Left hindlimb (tissue), 1 donor: ENCODE data around the gene IGDCC3.
"Not testable (repeated sequence)": the region's sequence is repeated elsewhere in the genome, so short reads cannot be mapped to it uniquely, and the experiment has no call there.

Source experiments
- DNase-seq: peaks from one replicate; pipeline ENCODE4 v3.0.0-alpha.2; 2018

Gene IGDCC3

DNA sequence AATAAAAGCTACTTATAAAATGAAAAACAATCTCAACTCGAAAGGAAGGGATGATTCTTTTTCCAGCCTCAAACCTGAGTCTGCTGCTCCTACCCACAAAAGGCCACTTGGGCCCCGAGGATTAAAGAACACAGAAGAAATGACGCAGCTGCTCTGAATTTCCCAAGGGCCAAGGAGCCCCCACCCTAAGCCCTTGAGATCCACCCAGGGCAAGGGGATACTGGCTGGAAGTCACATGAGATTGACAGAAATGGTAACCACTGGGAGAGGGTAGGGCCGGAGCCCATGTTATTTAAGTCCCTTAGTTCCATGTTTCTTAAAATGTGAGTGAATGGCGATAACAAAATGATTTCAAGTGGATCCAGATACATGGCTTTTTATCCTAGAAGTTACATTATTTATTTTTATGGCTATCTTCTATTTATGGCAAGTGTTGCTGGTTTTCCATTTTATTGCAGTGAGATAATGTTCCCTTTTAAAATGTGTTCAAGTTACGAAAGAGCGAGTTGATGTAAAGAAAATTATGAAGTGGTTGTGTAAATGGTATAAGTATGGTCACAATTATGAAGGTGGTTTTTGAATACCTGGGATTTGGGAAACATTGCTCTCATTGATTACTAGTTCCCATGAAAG is 28.1 kb upstream of the IGDCC3 start:
- peak; percentile 61 for DNase-seq

DNA sequence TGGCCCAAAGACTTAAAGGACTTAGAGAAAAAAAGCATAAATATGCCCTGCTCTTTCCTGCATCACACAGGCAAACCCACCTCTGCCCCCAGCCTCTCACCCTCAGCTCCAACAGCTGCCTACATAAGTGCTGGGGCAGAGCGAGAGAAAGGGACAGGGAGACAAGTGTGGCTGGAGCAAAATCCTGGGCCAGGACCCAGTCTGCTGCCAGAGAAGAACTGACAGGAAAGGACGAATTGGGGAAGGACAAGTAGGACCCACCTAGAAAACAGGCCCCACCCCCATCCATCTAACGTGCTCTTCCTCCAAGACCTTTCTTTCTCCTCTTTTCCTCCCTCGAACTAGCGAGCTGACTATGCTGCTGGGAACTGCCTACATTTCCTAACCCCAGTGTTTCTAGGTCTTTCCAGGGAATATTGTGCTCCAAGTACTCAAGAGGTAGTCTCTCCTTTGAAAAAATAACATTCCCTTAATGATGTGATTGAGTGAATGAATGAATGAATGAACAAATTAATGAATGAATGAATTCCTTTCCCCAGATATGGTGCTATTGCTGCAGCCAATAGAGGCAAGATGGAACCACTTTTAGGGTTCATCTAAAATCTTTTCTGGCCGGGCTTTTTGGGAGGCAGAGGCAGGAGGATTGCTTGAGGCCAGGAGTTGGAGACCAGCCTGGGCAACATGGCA is 26.5 kb upstream of the IGDCC3 start:
- no peak for DNase-seq

DNA sequence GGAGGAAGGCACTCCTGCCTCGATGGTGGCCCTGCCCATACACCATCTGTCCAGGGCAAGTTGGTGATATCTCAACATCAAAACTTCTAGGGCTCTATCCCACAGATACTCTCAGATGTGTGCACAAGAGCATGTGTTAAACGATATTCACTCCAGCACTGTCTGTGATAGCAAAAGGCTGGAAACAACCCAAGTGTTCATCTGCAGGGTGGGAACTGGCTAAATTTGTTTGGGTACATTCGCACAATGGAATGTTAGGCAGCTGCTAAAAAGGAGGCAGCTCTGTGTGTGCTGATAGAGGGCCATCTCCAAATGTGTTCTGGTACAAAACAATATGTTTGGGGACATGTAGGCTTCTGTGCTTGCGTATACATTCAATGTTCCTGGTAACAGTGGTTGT is 25.2 kb upstream of the IGDCC3 start:
- DNase-seq: no peak

DNA sequence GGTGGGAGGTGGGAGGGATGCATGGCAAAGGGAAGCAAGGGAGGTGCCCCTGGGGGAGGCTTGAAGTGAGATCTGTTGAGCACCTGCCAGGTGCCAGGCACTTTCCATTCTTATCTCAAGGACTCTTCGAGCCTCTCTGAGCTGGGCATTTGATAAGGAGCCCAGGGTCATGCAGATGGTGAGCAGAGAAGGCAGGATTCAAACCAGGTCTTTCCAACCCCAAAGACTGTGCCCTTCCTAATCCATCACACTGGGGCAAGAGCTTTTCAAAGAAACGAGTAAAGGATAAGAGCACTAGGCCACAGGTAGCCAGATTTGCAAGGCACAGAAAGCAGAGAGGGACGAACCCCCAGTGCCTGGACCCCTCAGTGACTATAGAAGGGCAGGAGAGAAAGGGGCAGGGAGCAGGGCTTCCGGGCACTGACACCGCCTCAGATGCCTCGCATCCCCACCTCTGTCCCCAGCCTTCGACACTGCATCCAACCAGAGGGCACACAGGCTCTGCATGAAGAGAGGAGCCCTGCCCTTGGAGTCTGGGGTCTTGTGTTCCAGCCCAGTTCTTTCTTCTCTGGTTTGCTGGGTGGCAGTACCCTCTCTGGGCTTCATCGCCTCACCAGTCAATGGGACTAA is 23.9 kb upstream of the IGDCC3 start:
- DNase-seq: no peak

DNA sequence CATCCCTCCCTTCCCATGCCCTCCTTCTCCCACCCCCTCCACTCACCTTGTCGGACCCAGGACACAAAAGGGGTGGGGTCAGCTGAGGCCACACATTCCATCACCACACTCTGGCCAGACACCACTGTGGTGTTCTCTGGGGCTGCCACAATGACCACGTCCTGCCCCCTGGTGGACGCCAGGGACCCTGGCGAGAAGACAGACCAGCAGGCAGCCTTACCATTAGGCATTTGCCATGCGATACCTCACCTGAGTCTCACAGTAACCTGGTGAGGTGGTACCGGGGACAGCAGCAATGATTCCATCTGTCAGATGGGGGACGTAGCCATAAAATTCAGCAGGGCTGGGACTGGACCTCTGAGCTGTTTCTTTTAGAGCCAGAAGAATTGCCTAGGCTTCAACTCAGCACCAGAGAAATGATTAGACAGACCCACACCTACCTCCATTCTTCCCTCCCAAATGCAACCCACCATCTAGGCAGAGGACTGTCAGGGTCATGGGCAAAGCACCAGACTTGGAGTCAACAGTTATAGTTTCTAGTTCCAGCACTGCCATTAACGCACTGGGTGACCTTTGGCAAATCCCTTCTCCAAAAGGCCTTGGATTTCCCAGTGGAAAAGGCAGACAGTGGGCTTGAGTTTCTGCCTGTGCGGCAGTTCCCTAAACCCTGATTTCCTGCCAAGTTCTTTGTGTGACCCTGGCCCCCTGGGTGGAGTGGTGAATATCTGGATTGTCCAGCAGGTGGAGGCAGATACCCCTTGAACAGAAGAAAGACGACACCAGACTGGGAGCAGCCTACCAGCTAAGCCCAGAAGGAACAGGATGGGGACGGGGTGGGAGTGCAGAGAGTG is 23.2 kb upstream of the IGDCC3 start:
- DNase-seq: peak; percentile 81

DNA sequence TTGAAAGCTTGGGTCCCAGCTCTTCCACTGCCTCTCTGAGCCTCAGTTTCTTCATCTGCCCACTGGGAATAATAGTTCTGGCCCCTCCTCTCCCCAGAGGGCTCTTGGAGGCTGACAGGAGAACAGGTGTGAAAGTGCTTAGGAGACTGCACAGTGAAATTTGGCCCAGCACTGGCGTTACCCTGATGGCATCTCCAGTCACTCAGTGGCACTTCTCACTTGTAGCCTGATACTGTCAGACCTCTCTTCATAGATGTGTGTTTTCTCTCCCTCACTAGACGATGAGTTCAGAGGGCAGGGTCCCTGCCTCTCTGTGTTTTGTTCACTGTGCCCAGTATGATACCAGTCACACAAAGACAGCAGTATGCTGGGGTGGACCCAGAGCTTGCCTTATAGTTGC is 22.2 kb upstream of the IGDCC3 start:
- no peak for DNase-seq

DNA sequence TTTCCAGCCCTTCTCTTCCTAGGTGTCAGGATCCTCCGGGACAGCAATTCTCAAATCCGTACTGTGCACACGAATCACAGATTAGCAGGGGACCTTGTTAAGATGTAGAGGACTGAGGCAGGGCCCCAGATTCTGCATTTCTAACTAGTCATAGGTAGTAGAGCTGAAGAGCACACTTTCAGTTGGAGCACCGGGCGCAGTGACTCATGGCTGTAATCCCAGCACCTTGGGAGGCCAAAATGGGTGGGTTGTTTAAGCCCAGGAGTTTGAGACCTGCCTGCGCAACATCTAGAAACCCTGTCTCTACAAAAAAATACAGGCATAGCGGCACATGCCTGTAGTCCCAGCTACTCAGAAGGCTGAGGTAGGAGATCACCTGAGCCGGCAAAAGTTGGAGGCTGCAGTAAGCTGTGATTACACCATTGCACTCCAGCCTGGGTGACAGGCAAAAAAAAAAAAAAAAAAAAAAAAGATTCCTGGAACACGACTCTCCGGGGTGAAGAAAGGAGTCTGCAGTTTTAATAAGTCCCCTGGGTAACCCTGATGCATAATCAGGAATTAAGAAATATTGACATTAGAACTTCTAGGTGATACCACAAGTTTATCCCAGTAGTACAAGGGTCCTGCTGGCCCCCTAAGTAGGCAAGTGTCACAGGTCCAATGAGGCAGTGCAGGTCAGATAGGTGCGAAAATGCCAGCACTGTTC is 21.4 kb upstream of the IGDCC3 start:
- no peak for DNase-seq

DNA sequence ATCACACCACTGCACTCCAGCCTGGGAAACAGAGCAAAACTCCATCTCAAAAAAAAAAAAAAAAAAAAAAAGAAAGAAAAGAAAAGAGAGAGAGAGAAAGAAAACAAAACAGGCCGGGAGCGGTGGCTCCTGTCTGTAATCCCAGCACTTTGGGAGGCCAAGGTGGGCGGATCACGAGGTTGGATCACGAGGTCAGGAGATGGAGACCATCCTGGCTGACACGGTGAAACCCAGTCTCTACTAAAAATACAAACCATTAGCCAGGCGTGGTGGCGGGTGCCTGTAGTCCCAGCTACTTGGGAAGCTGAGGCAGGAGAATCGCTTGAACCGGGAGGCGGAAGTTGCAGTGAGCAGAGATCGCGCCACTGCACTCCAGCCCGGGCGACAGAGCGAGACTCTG is 20.7 kb upstream of the IGDCC3 start:
- not testable (repeated sequence) for DNase-seq

DNA sequence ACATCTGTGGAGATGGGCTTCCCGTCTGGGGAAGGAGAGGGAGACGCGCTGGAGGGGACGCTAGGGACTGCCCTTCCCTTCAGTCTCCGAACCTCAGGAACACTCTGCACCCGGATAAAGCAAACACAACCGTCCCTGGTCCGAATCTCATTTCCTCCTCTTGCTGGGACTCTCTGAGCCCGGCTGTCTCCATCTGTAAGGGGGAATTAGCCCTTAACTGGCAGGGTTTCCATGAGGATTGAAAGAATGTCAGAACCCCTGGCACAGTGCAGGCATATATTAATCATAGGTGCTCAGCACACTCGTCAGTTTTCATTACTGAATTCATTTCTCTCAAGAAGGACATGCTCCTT is 19.1 kb upstream of the IGDCC3 start:
- no peak for DNase-seq

DNA sequence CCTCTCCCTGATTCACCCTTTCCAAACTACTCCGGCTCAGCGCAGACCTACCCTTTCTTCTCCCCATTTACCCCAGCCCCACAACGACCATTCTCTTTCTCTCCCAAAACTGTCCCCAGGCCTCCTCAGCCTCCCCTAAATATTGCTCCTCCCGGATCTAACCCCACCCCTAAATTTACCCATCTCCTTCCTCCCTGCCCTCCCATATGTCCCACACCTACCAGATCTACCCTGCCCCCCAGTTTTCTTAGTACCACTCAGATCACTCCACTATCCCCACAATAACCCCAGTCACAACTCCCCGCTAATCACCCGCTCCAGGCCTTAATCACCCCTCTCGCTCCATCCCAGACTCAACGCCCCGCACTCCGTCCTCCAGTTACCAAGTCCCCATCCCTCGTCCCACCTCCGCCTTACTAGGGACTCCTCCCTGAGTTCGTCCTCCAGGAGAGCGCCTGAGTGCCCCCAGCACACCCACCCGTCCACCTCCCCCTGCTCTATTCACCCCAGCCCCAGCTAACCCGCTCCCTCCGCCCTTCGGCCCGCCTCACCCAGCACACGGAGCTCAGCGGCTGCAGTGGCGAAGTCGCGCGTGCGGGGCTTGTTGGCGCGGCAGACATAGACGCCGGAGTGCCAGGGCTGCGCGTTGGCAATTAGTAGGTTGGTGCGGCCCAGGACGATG is 18.6 kb upstream of the IGDCC3 start:
- DNase-seq: no peak

DNA sequence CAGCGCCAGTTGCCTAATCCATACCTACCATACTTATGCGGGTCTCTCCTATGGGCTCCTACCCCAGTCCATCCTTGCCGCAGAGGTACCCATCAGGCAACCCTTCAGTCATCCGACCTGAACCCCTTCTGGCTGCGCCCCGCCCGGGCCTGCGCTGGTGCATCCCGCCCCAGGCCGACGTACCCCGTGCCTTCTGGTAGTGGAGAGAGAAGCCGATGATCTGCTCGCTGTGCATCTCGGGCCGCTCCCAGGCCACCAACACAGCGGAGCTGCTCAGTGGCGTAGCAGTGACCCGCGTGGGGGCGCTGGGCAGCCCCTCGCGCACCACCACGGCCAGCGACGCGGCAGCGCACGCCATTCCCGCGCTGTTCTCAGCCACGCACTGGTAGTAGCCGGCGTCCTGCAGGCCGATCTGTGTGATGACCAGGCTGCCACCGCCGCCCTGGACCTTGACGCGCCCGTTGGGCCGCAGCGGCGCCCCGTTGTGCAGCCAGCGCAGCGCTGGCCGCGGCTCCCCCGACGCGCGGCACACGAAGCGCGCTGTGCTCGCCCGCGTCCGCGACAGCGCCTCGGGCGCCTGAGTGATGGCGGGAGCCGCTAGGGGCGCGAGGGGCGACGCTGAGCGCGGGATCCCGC is 17.9 kb upstream of the IGDCC3 start:
- no peak for DNase-seq

DNA sequence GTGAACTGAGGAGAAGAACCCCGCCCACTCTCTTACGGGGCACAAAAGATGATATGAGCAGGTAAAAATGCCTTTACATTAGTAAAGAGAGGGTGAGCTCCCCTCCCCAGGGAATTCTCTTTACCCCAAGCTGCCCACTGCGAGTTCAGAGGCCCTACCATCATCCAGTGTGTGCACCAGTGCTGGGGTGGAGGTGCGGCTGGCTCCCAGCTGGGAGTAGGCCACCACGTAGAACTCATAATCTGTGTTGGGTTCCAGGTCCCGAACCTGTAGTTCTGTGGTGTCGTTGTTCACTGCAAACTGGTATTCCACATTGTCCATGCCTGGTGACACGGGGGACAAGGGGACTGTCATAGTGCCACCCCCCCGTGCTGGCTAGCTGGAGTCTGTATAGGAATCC is 17.1 kb upstream of the IGDCC3 start:
- no peak for DNase-seq

DNA sequence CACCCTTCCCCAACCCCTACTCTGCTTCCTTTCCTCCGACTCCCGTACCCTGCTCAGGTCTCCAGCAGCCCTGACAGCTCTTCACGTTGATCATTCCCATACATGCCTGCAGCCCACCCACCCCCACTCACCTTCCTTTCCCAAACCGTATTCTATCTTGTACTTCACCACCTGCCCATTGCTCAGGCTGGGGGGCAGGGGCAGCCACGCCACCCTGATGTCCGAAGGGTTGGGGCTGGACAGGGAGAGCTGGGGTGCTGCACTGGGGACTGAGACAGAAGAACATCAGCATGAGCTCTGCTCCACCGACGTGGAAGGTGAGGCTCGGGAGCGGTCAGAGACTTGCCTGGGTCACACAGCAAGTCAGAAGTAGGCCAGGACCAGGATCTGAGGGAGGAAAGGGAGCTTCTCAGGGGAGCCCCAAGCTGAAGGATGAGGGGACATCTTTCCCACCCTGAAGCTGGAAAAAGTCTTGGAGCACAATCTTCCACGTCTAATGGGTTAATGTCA is 16.5 kb upstream of the IGDCC3 start:
- no peak for DNase-seq

DNA sequence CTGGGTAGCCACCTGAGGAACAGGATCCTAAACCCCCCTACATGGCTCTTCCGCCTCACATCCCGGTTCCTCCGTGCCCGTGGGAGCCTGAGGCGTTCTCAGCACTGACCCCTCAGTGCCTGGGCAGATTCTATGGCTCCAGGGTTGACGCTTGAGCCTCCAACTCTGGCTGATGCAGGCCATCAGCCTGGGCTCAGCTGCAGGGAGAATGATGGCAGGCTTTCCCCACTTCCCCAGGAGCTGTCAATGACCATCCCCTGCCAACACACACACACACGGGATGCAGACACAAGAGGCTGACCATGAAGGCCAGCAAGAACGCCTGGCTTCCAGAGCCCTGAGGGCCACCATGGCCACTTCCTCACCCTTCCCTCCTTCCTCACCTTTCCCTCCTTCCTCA is 15.8 kb upstream of the IGDCC3 start:
- DNase-seq: no peak

DNA sequence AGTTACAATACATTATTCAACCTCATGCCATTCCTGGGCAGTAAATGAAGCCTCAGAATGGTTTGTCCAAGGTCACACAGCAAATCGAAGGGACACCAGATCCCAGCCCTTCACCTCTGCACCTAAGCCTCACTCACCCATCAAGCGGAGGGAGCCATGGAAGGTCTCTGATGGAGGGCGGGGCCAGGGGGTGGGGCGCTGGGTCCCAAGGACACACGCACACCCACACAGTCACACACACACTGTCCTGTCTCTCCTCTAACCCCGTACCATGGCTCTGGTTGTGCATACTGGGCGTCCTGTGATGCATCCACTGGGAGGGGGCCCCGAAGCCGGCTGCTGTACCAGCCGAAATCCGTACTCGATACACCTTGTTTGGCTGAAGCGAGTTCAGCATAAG is 15.3 kb upstream of the IGDCC3 start:
- no peak for DNase-seq

DNA sequence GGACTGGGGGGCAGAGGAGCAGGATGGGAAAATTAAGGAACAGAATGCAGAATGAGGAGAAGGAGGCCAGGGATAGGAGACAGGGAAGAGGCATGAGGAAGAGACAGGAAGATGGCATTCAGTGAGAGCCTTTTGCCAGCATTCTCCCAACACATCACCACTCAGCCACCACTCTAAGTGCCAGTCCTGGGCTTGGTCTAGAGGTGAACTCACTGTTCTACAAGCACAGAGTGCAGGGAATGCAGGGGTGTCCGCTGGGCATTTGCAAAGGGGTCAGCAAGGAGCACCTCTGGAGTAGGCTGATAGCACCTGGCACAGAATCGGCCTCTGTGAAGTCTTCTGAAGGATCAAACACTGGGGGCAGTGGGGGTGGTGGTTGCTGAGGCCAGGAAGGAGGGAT is 14.6 kb upstream of the IGDCC3 start:
- no peak for DNase-seq

DNA sequence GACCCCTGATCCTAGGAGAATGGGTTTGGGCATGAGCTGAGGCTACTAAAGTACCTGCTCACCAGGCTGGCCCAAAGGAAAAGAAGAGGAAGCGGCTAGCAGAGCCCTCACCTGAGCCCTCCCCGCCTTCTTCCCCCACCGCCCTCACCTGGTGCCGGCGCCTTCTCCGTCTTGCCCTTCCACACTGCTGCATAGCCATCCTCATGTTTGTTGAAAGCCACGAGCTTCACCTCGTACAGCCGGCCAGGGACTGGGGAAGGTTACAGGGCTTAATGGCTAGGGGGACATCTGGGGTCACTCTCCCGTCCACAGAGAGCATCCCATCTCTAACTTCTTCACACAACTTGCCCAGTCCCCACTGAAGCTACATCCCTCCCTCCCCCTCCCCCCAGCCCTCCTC is 13.9 kb upstream of the IGDCC3 start:
- no peak for DNase-seq

DNA sequence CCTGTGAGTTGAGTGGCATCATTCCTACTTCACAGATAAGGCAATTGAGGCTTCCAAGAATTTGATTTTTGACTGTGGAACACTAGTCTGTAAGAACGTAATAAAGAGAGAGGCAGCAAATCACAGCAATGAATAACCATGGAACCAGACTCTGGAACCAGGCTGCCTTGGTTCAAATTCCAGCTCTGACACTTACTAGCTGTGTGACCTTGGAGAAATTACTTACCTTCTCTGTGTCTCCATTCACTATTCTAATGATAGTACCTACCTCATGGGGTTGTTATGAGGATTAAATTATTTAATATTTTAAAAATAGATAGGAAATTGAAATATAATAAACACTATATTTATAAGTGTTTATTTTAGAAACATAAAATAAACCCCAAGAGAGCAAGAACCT is 12.6 kb upstream of the IGDCC3 start:
- no peak for DNase-seq

DNA sequence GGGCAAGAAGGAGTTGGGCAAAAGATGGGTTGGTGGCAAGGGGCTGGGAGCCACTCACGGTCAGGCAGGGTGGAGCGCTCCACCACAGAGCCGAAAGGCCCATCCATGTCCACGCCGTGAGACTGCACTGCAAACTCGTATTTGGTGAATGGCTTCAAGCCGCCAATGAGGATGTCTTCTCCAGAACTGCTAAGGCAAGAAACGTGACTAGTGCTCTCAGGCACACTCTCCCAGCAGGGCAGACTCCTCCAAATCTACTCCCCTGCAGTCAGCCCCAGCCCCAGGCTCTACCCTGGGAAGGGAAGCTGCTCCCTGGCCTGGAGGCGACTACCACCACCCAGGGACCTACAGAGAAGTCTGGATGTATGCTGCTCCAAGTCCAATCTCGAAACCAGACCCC is 11.4 kb upstream of the IGDCC3 start:
- no peak for DNase-seq

DNA sequence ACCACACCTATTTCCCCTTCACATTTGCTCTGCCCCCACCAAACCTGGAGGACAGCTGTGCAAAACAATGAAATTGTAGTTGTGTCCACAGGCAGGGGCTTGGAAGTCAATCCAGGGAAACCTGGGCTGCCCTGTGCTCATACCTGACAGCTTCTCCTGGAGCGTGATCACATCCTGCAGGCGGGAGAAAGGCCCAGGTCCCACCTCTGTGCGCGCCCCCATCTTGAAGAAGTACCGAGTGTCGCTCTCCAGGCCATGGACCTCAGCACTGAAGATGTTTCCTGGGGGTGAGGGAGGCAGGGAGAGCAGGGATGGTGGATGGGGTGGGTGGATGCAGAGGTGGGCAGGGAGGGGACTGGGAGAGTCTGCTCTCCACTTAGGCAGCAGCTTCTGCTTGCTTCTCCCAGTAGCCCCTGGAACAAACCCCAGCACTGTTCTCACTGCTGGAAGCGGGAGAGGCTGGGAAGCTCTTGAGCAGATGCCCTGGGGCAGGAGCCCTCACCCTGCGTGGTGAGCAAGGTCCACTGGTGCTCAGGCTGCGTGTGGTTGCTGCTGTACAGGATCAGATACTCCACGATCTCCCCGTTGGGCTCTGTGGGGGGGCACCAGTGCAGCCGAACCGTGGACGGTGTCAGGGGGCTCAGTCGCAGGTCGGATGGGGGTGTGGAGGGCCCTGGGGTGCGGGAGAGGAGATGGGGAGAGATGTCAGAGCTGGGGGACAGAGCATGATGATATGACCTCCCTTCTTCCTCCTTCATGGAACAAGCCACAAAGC is 10.7 kb upstream of the IGDCC3 start:
- DNase-seq: no peak

DNA sequence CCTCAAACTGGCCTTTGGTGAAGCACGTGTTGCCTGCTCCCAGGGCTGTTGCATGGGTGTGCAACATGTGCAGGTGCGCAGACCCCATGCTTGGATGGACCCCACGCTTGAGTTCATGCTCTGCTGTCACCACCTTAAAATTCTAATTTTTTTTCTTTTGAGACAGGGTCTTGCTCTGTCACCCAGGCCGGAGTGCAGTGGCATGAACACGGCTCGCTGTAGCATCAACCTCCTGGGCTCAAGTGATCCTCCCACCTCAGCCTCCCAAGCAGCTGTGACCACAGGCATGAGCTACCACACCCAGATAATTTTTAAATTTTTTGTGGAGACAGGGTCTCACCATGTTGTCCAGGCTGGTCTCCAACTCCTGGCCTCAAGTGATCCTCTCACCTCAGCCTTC is 9.1 kb upstream of the IGDCC3 start:
- no peak for DNase-seq
